GM21447 (cell line): ENCODE data around the gene FILIP1L.

ENCODE experiments used
- ATAC-seq: cut with Tn5 transposase; IDR thresholded peaks from one replicate; pipeline ENCODE4 v1.9.1; 2021; ENCODE audit not compliant: unreplicated experiment

The FILIP1L gene

GRCh38 chr3:99929745-99930139 is 184.6 kb downstream of the FILIP1L start:
- no peak for ATAC-seq

GRCh38 chr3:99928771-99929744 is 185.2 kb downstream of the FILIP1L start:
- ATAC-seq, result no peak

- no peak for ATAC-seq
Observed at GRCh38 chr3:99927671-99928457, 186.4 kb downstream of the FILIP1L start.

GRCh38 chr3:99925584-99926230 is 188.6 kb downstream of the FILIP1L start:
- ATAC-seq, result no peak

GRCh38 chr3:99923873-99924272 is 190.4 kb downstream of the FILIP1L start:
- no peak for ATAC-seq

GRCh38 chr3:99921986-99922385 is 192.3 kb downstream of the FILIP1L start:
- no peak for ATAC-seq

GRCh38 chr3:99921377-99921695 is 193.0 kb downstream of the FILIP1L start:
- ATAC-seq, result no peak

GRCh38 chr3:99920481-99921376 is 193.6 kb downstream of the FILIP1L start:
- ATAC-seq, result no peak

- ATAC-seq, result no peak
Observed at GRCh38 chr3:99919694-99920093, 194.6 kb downstream of the FILIP1L start.

- ATAC-seq, result no peak
Observed at GRCh38 chr3:99918715-99919114, 195.6 kb downstream of the FILIP1L start.

- no peak for ATAC-seq
Observed at GRCh38 chr3:99915906-99916432, 198.3 kb downstream of the FILIP1L start.

- ATAC-seq, result no peak
Observed at GRCh38 chr3:99911433-99911832, 202.9 kb downstream of the FILIP1L start.

- ATAC-seq, result no peak
Observed at GRCh38 chr3:99910752-99911290, 203.5 kb downstream of the FILIP1L start.

GRCh38 chr3:99909714-99910495 is 204.4 kb downstream of the FILIP1L start:
- no peak for ATAC-seq

GRCh38 chr3:99907959-99908544 is 206.2 kb downstream of the FILIP1L start:
- no peak for ATAC-seq

- ATAC-seq, result no peak
Observed at GRCh38 chr3:99903869-99904268, 210.4 kb downstream of the FILIP1L start.

GRCh38 chr3:99902091-99902490 is 212.2 kb downstream of the FILIP1L start:
- ATAC-seq, result no peak

GRCh38 chr3:99901200-99901926 is 212.9 kb downstream of the FILIP1L start:
- no peak for ATAC-seq
